Nephron progenitor cell (in vitro differentiated cells): ENCODE data around the gene ZNF19.
A peak's percentile ranks its signal among the peaks of the same experiment; 100 is the strongest.

Experiments
- DNase-seq: peaks from one replicate; pipeline ENCODE4 v3.0.0; 2021
- H3K27ac Mint-ChIP-seq: 2 replicates; pipeline ENCODE4 v1.8.0; 2021; ENCODE audit warnings: mild to moderate bottlenecking, moderate library complexity, mixed read lengths
- H3K27me3 Mint-ChIP-seq: 2 replicates; pipeline ENCODE4 v1.8.0; 2021; ENCODE audit warnings: mild to moderate bottlenecking, low read depth, mixed read lengths; ENCODE audit not compliant: poor library complexity
- H3K36me3 Mint-ChIP-seq: 2 replicates; pipeline ENCODE4 v1.8.0; 2021; ENCODE audit warnings: low read depth, mixed read lengths
- H3K4me1 Mint-ChIP-seq: 2 replicates; pipeline ENCODE4 v1.8.0; 2021; ENCODE audit warnings: mixed read lengths
- H3K4me3 Mint-ChIP-seq: 2 replicates; pipeline ENCODE4 v1.8.0; 2021; ENCODE audit warnings: mild to moderate bottlenecking, moderate library complexity, mixed read lengths
- H3K9me3 Mint-ChIP-seq: 2 replicates; pipeline ENCODE4 v1.8.0; 2021; ENCODE audit warnings: mild to moderate bottlenecking, moderate library complexity, mixed read lengths
- TF ChIP-seq, protein P1 (sequence below): fragments of 200-600 bp; sonication (generic); IDR thresholded peaks from 2 replicates; pipeline ENCODE4 v1.5.0; 2021; ENCODE audit warnings: antibody characterized with exemption

The ZNF19 gene

DNA sequence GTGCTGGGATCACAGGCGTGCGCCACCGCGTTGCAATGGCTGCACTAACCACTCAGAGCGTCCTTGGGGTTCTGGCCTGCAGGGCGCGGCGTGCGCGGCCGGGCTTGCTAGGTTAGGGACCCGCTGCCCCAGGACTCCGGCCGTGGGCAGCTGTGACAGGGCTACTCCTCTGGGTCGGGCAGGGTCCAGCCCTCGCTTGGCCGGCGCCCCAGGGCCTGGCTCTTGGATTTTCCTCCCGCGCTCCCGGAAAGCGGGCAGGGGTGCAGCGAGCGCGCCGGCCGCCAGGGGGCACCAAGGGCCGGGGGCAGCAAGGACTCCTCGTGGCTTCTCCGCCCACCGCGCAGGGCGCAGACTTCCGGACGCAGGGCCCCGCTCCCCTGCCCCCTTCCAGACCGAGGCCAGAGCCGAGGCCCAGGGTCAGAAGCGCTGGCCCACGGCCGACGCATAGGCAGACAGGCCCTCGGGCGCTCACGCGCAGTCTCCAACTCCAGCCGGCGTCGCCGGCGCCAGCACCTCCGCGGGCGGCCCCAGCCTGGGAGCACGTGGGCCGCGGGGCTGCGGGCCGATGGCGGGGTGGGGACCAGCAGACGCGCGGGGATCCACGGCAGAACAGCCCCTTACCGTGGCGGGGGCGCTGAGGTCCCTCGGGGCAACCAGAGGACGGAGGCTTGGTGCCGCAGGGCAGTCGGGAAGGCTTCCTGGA, 47.6 kb downstream of the ZNF19 start:
- peaks cover 6% of the 10 kb centered on the region for H3K4me1 Mint-ChIP-seq
- TF ChIP-seq, protein P1, sequence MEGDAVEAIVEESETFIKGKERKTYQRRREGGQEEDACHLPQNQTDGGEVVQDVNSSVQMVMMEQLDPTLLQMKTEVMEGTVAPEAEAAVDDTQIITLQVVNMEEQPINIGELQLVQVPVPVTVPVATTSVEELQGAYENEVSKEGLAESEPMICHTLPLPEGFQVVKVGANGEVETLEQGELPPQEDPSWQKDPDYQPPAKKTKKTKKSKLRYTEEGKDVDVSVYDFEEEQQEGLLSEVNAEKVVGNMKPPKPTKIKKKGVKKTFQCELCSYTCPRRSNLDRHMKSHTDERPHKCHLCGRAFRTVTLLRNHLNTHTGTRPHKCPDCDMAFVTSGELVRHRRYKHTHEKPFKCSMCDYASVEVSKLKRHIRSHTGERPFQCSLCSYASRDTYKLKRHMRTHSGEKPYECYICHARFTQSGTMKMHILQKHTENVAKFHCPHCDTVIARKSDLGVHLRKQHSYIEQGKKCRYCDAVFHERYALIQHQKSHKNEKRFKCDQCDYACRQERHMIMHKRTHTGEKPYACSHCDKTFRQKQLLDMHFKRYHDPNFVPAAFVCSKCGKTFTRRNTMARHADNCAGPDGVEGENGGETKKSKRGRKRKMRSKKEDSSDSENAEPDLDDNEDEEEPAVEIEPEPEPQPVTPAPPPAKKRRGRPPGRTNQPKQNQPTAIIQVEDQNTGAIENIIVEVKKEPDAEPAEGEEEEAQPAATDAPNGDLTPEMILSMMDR, result no peak
- no peak overlapping the region for H3K27ac Mint-ChIP-seq
- H3K4me3 Mint-ChIP-seq, result no peak overlapping the region
- H3K27me3 Mint-ChIP-seq, result peaks cover 20% of the 10 kb centered on the region
- peaks cover 32% of the 10 kb centered on the region for H3K9me3 Mint-ChIP-seq
- no peak for DNase-seq
- H3K36me3 Mint-ChIP-seq, result peaks cover 16% of the 10 kb centered on the region

DNA sequence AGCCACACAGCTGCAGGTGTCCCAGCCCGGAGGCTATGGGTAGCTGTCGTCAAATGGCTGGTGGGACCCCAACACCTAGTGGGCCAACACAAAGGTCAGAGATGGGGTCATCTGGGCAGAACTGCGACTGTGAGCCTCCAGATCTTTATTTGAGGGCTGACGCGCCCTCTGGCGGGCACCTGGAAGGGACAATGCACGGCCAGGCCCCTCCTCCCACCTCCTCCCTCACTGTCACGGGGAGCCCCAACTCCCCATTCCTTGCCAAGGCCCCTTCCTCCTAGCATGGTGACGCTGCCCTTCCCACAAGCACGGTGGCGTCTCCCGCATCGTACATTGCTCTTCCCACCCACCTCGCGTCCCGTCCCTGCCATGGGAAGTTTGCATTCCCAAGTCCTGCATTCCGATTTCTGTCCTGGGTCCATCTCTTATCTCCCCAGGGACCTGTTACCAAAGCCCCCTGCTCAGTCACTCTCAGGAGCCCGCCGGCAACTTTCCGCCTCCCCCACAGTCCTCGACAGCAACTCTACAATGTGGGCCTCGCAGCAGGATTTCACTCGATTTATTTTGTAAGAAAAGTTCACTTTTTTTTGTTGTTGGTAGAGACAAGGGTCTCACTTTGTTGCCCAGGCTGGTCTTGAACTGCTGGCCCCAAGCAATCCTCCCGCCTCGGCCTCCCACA, 48.3 kb downstream of the ZNF19 start:
- Mint-ChIP-seq H3K4me1 (peaks cover 6% of the 10 kb centered on the region), H3K9me3 (peaks cover 26% of the 10 kb centered on the region), H3K36me3 (peaks cover 14% of the 10 kb centered on the region), H3K4me3 (no peak overlapping the region), H3K27ac (no peak overlapping the region), H3K27me3 (peaks cover 24% of the 10 kb centered on the region)
- no peak for DNase-seq
- TF ChIP-seq, protein P1, result peak; percentile 22

DNA sequence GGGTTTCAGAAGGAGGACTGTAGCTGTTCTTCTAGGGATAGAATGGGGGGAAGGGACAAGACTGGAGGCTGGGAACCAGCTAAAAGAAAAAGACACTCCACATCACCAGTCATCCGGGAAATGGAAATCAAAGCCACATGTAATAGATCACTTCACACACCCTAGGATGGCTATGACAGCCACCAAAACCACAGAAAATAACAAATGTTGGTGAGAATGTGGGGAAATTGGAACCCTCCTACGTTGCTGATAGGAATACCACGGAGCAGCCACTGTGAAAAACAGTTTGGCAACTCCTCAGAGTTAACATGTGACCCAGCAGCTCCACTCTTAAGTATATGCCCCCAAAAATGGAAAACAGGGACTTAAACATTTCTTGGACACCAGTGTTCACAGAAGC, 49.6 kb downstream of the ZNF19 start:
- Mint-ChIP-seq H3K27me3 (peaks cover 27% of the 10 kb centered on the region), H3K9me3 (peaks cover 13% of the 10 kb centered on the region), H3K36me3 (peaks cover 7% of the 10 kb centered on the region), H3K4me3 (no peak overlapping the region), H3K27ac (no peak overlapping the region), H3K4me1 (peaks cover 6% of the 10 kb centered on the region)
- no peak for DNase-seq
- TF ChIP-seq, protein P1, result no peak

DNA sequence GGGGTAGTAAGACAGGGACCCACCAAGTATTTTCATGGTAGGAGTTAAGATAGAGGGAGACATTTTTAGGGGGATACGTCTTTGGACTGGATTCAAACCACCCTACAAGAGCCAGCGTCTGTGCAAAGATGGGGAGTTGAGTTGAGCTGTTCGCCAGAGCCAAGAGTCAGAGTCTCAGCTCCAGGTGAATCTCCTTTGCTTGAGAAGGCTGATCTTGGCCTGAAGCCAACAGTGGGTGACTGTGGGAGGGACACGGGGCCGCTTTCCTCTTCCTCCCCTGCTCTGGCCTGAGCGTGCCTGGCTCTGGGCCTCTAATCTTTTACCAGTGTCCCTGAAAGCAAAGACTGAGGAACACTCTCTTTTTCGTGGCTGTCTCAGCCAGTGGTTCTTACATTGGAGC, 52.7 kb downstream of the ZNF19 start:
- Mint-ChIP-seq H3K4me3 (no peak overlapping the region), H3K9me3 (no peaks in the 10 kb centered on the region), H3K36me3 (no peaks in the 10 kb centered on the region), H3K27ac (no peak overlapping the region), H3K4me1 (peaks cover 6% of the 10 kb centered on the region), H3K27me3 (peaks cover 38% of the 10 kb centered on the region)
- TF ChIP-seq, protein P1, result no peak
- DNase-seq, result no peak

DNA sequence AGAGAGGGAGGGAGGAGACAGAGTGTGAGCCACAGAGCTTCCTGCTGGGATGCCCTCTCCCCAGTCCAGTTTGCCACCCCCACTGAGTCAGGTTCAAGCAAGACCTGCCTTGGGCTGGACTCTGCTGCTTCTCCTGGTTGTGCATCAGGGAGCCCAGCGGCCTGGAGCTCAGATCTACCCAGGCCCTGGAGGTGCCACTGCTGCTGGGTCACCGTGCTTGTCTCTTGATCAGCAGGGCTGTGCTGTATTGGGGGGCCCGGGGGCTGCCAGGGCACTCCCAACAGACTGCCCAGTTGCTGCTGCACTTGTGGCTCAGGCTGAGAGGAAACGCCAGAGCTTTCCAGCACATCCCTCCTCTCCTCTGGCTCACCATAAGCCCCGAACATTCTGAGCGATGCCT, 56.2 kb downstream of the ZNF19 start:
- peaks cover 54% of the 10 kb centered on the region for H3K27me3 Mint-ChIP-seq
- no peak for DNase-seq
- no peak overlapping the region for H3K4me3 Mint-ChIP-seq
- H3K27ac Mint-ChIP-seq, result no peak overlapping the region
- peaks cover 10% of the 10 kb centered on the region for H3K9me3 Mint-ChIP-seq
- no peaks in the 10 kb centered on the region for H3K36me3 Mint-ChIP-seq
- no peaks in the 10 kb centered on the region for H3K4me1 Mint-ChIP-seq
- TF ChIP-seq, protein P1, result no peak

DNA sequence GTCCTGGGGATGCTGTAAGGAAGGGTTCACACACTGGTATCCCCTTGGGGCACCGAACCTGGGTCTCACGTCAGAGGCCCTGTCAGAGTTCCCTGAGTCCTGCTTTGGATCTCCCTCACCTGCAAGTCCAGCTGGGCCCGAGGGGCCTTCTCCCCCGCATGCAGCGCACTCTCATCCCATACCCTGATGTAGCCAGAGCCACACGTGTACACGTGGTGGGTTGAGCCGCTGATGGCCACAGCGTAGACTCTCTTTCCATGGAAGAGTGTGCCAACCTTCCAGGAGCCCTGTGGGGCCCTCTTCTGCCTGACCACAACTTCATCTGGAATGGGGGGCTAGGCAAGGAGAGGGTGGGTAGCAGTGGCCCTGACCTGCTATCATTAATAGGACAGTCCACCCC, 57.1 kb downstream of the ZNF19 start:
- no peak overlapping the region for H3K4me3 Mint-ChIP-seq
- H3K9me3 Mint-ChIP-seq, result peaks cover 10% of the 10 kb centered on the region
- TF ChIP-seq, protein P1, result no peak
- no peak for DNase-seq
- no peak overlapping the region for H3K27ac Mint-ChIP-seq
- H3K27me3 Mint-ChIP-seq, result peaks cover 58% of the 10 kb centered on the region
- H3K4me1 Mint-ChIP-seq, result no peaks in the 10 kb centered on the region
- H3K36me3 Mint-ChIP-seq, result no peaks in the 10 kb centered on the region
